Measurements from ENCODE around the gene PLVAP.

Gene PLVAP

GRCh38 chr19:17339088-17339741 lies 37.9 kb downstream of the PLVAP start:
- Histone ChIP-seq H3K27ac (ENCODE audit: low read depth, low read length) (no peak overlapping the region), H3K4me3 (ENCODE audit: low read length) (no peak overlapping the region), H3K36me3 (ENCODE audit: insufficient read depth, low read length) (peaks cover 13% of the 10 kb centered on the region; the same call in 1 of the 2 replicates), H3K27me3 (ENCODE audit: insufficient read depth, low read length) (no peaks in the 10 kb centered on the region), H3K4me1 (ENCODE audit: insufficient read depth, low read length) (peaks cover 5% of the 10 kb centered on the region; the same call in 1 of the 2 replicates), H3K9me3 (ENCODE audit: insufficient read depth, low read depth, low read length) (no peaks in the 10 kb centered on the region), H3K9ac (ENCODE audit: low read depth, low read length) (no peak overlapping the region)
- 89% methylated on average over 33 of the region's 34 CpGs for WGBS

- Histone ChIP-seq H3K4me1 (ENCODE audit: insufficient read depth, low read length) (peaks cover 5% of the 10 kb centered on the region; the same call in 1 of the 2 replicates), H3K4me3 (ENCODE audit: low read length) (peak overlapping the region; percentile 89), H3K27ac (ENCODE audit: low read depth, low read length) (no peak overlapping the region), H3K27me3 (ENCODE audit: insufficient read depth, low read length) (no peaks in the 10 kb centered on the region), H3K36me3 (ENCODE audit: insufficient read depth, low read length) (peaks cover 13% of the 10 kb centered on the region; the same call in 1 of the 2 replicates), H3K9me3 (ENCODE audit: insufficient read depth, low read depth, low read length) (no peaks in the 10 kb centered on the region), H3K9ac (ENCODE audit: low read depth, low read length) (no peak overlapping the region)
- WGBS, result 93% methylated on average over 27 of the region's 30 CpGs
These were observed 38.6 kb downstream of the PLVAP start for GRCh38 chr19:17338433-17339078.

GRCh38 chr19:17337675-17338432 lies 39.3 kb downstream of the PLVAP start:
- Histone ChIP-seq H3K9me3 (ENCODE audit: insufficient read depth, low read depth, low read length) (no peaks in the 10 kb centered on the region), H3K9ac (ENCODE audit: low read depth, low read length) (peak overlapping the region; percentile 83), H3K27me3 (ENCODE audit: insufficient read depth, low read length) (no peaks in the 10 kb centered on the region), H3K4me1 (ENCODE audit: insufficient read depth, low read length) (peaks cover 5% of the 10 kb centered on the region; the same call in 1 of the 2 replicates), H3K4me3 (ENCODE audit: low read length) (peak overlapping the region; percentile 89), H3K36me3 (ENCODE audit: insufficient read depth, low read length) (peaks cover 18% of the 10 kb centered on the region), H3K27ac (ENCODE audit: low read depth, low read length) (peak overlapping the region; percentile 13; the same call in 1 of the 2 replicates)
- 8% methylated on average over 50 of the region's 50 CpGs for WGBS

GRCh38 chr19:17336872-17337674 lies 40.1 kb downstream of the PLVAP start, which contains the start of gene GTPBP3:
GTPBP3 (plus strand) TSS chr19:17337553; CDS start chr19:17337612, 59 bp downstream.
- Histone ChIP-seq H3K36me3 (ENCODE audit: insufficient read depth, low read length) (peaks cover 16% of the 10 kb centered on the region), H3K27ac (ENCODE audit: low read depth, low read length) (peak within 1 kb of the TSS; percentile 88), H3K27me3 (ENCODE audit: insufficient read depth, low read length) (no peaks in the 10 kb centered on the region), H3K4me1 (ENCODE audit: insufficient read depth, low read length) (peaks cover 5% of the 10 kb centered on the region; the same call in 1 of the 2 replicates), H3K9ac (ENCODE audit: low read depth, low read length) (peak within 1 kb of the TSS; percentile 87), H3K9me3 (ENCODE audit: insufficient read depth, low read depth, low read length) (no peaks in the 10 kb centered on the region), H3K4me3 (ENCODE audit: low read length) (peak within 1 kb of the TSS; percentile 89)
- WGBS, result under 1% methylated on average over 41 of the region's 41 CpGs

GRCh38 chr19:17335575-17335974 lies 41.6 kb downstream of the PLVAP start:
- H3K36me3 ChIP-seq (ENCODE audit: insufficient read depth, low read length), result peaks cover 6% of the 10 kb centered on the region; the same call in 1 of the 2 replicates
- no peak overlapping the region for H3K9ac ChIP-seq (ENCODE audit: low read depth, low read length)
- no peak overlapping the region for H3K27ac ChIP-seq (ENCODE audit: low read depth, low read length)
- no peaks in the 10 kb centered on the region for H3K9me3 ChIP-seq (ENCODE audit: insufficient read depth, low read depth, low read length)
- WGBS, result 88% methylated on average over 10 of the region's 10 CpGs
- no peak overlapping the region for H3K4me3 ChIP-seq (ENCODE audit: low read length)
- H3K27me3 ChIP-seq (ENCODE audit: insufficient read depth, low read length), result no peaks in the 10 kb centered on the region
- peaks cover 2% of the 10 kb centered on the region; the same call in 1 of the 2 replicates for H3K4me1 ChIP-seq (ENCODE audit: insufficient read depth, low read length)

GRCh38 chr19:17334414-17335409 lies 42.4 kb downstream of the PLVAP start, which contains the start of gene ANO8:
ANO8 (minus strand) TSS chr19:17334855; CDS start chr19:17334670, 185 bp downstream.
- H3K4me1 ChIP-seq (ENCODE audit: insufficient read depth, low read length), result peaks cover 2% of the 10 kb centered on the region; the same call in 1 of the 2 replicates
- H3K27ac ChIP-seq (ENCODE audit: low read depth, low read length), result peak within 1 kb of the TSS; percentile 75; the same call in 1 of the 2 replicates
- H3K27me3 ChIP-seq (ENCODE audit: insufficient read depth, low read length), result 0 out of 2 replicates have a peak, but pooled peaks cover 2% of the 10 kb centered on the region
- peaks cover 6% of the 10 kb centered on the region; the same call in 1 of the 2 replicates for H3K36me3 ChIP-seq (ENCODE audit: insufficient read depth, low read length)
- peak within 1 kb of the TSS; percentile 91 for H3K9ac ChIP-seq (ENCODE audit: low read depth, low read length)
- WGBS, result 4% methylated on average over 86 of the region's 86 CpGs
- no peaks in the 10 kb centered on the region for H3K9me3 ChIP-seq (ENCODE audit: insufficient read depth, low read depth, low read length)
- peak within 1 kb of the TSS; percentile 92 for H3K4me3 ChIP-seq (ENCODE audit: low read length)

GRCh38 chr19:17333611-17334413 lies 43.3 kb downstream of the PLVAP start:
- Histone ChIP-seq H3K27me3 (ENCODE audit: insufficient read depth, low read length) (peaks cover 7% of the 10 kb centered on the region), H3K27ac (ENCODE audit: low read depth, low read length) (peak overlapping the region; percentile 8; the same call in 1 of the 2 replicates), H3K4me1 (ENCODE audit: insufficient read depth, low read length) (no peaks in the 10 kb centered on the region), H3K4me3 (ENCODE audit: low read length) (peak overlapping the region; percentile 92), H3K9me3 (ENCODE audit: insufficient read depth, low read depth, low read length) (no peaks in the 10 kb centered on the region), H3K36me3 (ENCODE audit: insufficient read depth, low read length) (peaks cover 6% of the 10 kb centered on the region; the same call in 1 of the 2 replicates), H3K9ac (ENCODE audit: low read depth, low read length) (peak overlapping the region; percentile 91)
- 24% methylated on average over 52 of the region's 52 CpGs for WGBS

- 92% methylated on average over 45 of the region's 45 CpGs for WGBS
- Histone ChIP-seq H3K4me1 (ENCODE audit: insufficient read depth, low read length) (no peaks in the 10 kb centered on the region), H3K36me3 (ENCODE audit: insufficient read depth, low read length) (peaks cover 6% of the 10 kb centered on the region; the same call in 1 of the 2 replicates), H3K9ac (ENCODE audit: low read depth, low read length) (no peak overlapping the region), H3K9me3 (ENCODE audit: insufficient read depth, low read depth, low read length) (no peaks in the 10 kb centered on the region), H3K27me3 (ENCODE audit: insufficient read depth, low read length) (peaks cover 7% of the 10 kb centered on the region), H3K4me3 (ENCODE audit: low read length) (peak overlapping the region; percentile 6; the same call in 1 of the 2 replicates), H3K27ac (ENCODE audit: low read depth, low read length) (peak overlapping the region; percentile 14; the same call in 1 of the 2 replicates)
These were observed 44.2 kb downstream of the PLVAP start for GRCh38 chr19:17332677-17333581.

Measured in HUES64 (cell line).